Right kidney (tissue), 1 donor: Measurements from ENCODE around the gene RCCD1.
"Not testable (repeated sequence)": the region's sequence is repeated elsewhere in the genome, so short reads cannot be mapped to it uniquely, and the experiment has no call there.

ENCODE experiments used
- DNase-seq: peaks from one replicate; pipeline ENCODE4 v3.0.0-alpha.2; 2016

Gene RCCD1

GRCh38 chr15:90917569-90917968 is 37.1 kb upstream of the RCCD1 start:
- DNase-seq = no peak

DNA sequence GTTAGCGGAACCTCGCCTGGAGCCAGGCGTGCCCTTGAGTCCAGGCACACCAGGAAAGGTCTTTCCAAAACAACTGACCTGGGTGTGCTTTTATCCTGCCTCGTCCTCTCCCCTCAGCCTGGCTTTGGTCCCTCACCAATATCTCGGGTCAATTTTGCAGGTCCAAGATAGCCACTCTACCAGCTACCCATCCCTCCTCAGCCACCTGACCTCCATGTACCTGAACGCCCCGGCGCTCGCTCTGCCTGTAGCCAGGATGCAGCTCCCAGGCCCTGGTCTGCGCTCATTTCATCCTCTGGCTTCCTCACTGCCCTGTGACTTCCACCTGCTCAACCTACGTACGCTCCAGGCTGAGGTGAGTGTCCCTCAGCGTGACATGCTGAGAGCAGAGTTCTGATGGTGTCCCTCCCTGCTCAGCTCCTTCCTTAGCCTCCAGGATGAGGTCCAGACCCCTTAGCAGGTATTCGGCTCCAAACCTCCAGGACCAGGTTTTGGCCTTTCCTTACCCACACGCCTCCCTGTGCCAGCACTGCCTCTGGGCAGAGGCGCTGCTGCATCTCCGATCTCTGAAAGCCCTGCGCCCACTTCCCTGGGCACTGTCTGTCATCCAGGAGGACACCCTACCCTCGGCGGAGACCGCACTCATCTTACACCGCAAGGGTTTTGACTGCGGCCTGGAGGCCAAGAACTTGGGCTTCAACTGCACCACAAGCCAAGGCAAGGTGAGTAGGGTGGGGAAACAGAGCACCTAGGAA is 36.5 kb upstream of the RCCD1 start:
- DNase-seq = no peak

- no peak for DNase-seq
Observed at GRCh38 chr15:90918835-90919234, 35.8 kb upstream of the RCCD1 start.

DNA sequence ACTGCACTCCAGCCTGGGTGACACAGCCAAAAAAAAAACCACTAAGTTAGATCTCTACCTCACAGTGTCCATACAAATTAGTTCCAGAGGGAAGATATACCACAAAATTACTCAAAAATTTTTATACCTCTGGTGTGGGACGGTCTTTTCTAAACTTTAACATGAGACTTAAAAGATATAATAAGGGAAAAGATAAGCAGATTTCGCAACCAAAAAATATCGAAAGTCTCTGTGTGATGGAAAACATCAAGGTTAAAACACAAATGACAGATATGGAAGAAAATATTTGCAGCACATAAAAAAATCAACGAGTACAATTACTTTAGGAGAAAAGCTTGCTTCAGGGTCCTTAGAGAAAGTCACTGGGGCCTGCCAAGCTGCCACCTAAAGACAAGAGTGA is 32.8 kb upstream of the RCCD1 start:
- DNase-seq = no peak

DNA sequence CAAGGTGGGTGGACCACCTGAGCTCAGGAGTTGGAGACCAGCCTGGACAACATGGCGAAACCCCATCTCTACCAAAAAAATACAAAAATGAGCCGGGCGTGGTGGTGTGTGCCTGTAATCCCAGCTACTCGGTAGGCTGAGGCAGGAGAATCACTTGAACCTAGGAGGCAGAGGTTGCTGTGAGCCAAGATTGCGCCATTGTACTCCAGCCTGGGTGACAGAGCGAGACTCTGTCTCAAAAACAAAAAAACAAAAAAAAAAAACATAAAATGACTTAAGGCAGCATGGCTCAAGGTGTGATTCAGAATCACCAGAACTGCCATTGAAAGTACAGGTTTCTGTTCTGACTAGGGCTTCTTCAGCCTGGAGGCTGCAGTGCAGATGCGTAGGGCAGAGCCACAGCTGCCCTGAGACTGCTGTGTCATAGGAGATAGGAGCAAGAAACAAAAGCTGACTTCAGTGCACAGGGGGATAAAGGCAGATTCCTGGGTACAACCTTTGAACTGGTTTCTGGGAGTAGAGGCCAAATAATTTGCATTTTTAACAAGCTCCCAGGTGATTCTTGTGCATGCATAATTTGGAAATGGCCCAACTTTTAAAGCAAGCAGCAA is 31.9 kb upstream of the RCCD1 start:
- not testable (repeated sequence) for DNase-seq

DNA sequence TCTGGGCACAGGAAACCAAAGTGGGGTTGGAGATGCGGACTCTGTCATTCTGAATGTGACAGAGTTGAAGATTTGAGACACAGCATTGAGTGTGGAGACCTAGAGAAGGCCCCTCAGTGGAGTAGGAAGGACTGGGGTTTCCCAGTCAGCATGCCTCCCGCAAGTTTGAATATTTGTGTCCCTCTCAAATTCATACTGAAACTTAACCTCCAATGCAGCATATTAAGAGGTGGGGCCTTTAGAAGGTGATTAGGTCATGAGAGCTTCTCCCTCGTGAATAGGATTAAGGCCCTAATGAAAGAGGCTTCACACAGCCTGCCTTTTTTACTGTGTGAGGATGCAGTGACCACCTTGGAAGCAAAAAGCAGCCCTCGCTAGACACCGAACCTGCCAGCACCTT is 30.3 kb upstream of the RCCD1 start:
- DNase-seq = no peak

GRCh38 chr15:90926766-90927165 is 27.9 kb upstream of the RCCD1 start:
- not testable (repeated sequence) for DNase-seq

- DNase-seq = not testable (repeated sequence)
Observed at GRCh38 chr15:90928106-90928505, 26.6 kb upstream of the RCCD1 start.

DNA sequence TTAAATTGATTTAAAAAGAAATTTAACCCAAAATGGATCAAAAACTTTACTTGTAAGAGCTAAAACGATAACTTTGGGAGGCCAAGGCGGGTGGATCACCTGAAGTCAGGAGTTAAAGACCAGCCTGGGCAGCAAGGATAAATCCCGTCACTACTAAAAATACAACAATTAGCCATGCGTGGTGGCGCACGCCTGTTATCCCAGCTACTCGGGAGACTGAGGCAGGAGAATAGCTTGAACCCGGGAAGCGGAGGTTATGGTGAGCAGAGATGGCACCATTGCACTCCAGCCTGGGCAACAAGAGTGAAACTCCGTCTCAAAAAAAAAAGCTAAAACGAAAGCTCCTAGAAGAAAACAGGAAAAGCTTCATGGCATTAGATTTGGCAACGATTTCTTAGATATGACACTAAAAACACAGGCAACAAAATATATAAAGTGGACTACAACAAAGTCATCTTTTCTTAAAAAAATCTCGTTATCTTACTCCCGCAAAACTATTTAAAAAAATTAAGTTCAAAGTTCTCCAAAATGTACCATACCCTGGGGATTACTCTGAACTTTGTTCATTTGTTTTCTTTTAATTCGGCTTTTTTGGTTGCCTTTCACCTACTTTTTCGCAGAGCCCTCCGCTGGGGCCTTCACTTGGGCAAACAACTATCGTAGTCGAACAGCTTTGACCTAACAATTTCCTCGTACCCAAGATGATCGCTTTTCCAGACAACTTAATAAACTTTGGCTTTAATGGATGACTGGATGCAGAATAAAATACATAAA is 25.3 kb upstream of the RCCD1 start:
- DNase-seq = no peak

DNA sequence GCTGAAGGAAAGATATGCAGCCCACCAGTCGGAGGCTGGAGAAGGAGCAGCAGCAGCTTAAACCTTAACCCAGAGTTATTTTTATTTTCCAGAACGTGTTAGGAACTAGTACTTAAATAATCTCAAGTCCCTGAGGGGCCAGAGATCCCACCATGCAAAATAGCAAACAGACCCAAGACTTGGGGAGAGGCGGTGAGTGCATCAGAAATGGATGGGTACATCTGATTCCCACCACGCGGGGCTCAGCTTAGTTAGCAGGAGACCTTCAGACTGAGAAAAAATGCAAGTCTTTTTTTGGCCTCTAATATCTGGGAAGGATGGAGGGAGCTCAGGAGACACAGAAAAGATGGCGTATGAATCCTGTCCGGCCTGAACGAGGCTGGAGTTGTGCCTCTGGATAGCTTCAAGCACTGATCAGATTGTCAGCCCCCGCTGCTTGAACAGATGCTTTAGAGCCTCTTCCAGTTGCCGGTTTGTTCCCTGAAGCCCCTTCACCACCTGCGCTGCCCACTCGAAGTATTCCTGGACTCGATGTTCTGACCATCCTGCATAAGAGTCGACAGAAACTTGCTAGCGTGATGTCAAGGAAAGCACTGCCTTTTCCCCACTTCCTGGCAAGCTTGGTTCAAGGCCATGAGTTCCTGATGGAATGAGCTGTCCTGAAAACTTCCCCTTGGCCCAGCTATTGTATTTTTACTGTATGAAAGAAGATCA is 23.7 kb upstream of the RCCD1 start:
- DNase-seq = peak; percentile 16

GRCh38 chr15:90931575-90931827 is 23.2 kb upstream of the RCCD1 start:
- DNase-seq = no peak

DNA sequence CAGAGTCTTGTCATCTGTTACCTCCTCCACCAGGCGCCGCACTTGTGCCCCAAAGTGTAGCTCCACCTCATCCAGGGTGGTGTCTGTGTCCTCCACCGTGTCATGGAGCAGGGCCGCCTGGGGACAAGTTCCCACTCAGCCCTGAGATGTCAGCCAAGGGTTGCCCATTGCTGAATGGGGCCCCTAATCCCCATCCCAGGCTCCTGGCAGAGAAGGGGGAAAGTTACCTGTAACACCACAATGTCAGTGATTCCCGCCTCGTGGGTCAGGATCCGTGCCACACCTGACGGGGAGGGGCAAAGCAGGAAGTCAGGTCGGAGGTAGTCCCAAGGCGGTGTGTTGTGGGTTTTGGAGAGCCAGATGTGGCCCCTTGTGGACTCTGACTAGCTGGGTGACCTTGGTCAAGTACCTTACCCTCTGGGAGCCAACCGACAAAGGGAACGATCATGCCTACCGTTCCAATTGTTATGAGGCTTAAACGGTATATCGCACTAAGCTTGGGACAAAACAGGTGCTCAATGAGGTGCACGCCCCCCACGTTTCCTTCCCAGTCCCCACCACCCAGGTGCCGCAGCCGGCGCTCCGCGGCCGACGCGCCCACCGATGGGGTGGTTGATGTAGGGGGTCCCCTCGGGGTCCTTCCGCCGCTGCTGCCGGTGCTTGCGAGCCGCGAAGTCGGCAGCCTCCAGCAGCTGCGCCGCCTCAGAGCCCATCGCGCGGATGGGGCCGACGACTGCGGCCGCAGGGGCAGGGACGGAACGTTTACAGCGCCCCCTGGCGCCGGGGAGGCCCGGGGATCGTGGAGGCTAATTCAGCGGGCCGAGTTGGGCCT is 22.6 kb upstream of the RCCD1 start, which contains the start of gene HDDC3:
TSS of gene HDDC3 (minus strand) at position 722 of the 832 bp plus-strand sequence. CDS start at position 713, 9 bp downstream.
- DNase-seq = peak; percentile 87

- no peak for DNase-seq
Observed at GRCh38 chr15:90932660-90932991, 22.1 kb upstream of the RCCD1 start.

DNA sequence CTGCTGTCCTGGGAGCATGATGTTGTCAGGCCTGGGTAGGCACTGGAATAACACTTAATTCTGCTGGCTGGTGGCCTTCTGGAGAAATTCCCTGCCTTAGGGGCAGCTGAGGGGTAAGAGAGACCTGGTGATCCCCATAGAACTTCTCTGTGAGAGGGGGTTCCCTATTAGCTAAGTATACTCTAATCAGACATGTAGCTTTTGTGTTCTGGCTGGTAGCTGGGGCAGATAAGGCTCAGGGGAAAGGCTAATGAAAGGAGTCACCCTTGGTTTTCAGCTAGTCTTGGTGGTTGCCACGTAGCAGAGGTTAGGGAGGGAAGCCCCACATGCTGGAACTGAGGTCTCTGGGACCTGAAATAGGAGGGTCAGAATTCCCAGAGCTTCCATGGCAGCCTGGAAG is 21.4 kb upstream of the RCCD1 start:
- no peak for DNase-seq

GRCh38 chr15:90934256-90934948 is 20.3 kb upstream of the RCCD1 start:
- DNase-seq = peak; percentile 76

DNA sequence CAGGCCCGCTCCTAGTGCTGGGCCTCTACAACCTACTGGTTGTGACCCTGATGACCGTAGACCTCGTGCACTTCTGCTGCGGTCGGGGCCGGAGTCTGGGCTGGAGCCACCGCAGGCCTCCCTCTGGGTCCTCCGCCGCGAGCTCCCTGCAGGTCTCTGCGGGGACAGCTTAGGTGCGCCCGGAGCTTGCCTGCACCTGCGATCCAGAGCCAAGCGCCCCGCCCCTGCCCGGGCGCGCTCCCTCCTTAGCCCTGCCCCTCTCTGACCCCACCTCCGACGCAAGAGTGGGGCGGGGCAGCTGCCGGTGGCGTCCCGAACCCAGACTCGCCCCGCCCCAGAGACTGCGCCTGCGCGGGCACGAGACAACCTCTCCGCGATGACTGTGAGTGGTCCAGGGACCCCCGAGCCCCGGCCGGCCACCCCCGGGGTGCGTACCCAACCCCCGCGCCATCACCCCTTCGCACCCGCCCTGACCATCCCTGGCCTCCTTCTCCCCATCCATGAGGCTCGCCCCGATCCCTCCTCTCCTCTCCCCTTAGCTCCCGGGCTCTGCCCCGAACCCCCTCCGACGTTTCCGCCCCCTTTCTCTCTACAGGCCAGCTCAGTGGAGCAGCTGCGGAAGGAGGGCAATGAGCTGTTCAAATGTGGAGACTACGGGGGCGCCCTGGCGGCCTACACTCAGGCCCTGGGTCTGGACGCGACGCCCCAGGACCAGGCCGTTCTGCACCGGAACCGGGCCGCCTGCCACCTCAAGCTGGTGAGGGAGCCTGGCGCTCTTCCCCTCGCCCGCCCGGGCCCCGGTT is 19.5 kb upstream of the RCCD1 start, which contains the start of gene UNC45A:
TSS of gene UNC45A (plus strand) at position 337 of the 803 bp plus-strand sequence. CDS start at position 377, 40 bp downstream.
- peak; percentile 88 for DNase-seq

GRCh38 chr15:90936823-90937222 is 17.9 kb upstream of the RCCD1 start:
- DNase-seq = no peak

GRCh38 chr15:90938261-90938660 is 16.4 kb upstream of the RCCD1 start:
- DNase-seq = no peak

GRCh38 chr15:90939756-90940155 is 14.9 kb upstream of the RCCD1 start:
- DNase-seq = no peak

DNA sequence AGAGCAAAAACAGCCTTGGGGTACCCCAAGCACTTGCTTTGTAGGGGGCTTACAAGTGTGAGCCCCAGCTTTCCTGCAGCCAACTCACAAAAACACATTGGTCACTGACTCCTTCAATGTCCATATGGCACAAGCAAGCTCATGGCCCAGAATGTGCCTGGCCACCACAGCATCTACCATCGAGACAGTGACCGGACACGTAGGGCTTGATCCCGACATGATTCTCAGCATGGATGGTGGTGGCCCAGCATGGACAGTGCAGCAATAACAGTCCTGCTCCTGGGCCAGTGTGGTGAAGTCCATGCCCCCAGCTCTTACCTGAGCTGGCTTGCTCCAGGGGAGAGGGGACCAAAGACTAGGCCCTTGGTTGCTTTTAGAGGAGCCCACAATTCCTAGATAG is 13.6 kb upstream of the RCCD1 start:
- no peak for DNase-seq
